ENCODE results near the gene TGM1.
A peak's percentile ranks its signal among the peaks of the same experiment; 100 is the strongest.

Gene TGM1

GRCh38 chr14:24291446-24292117 is 28.6 kb upstream of the TGM1 start:
- no peak for DNase-seq

- DNase-seq: no peak
Observed at GRCh38 chr14:24290746-24291145, 27.8 kb upstream of the TGM1 start.

- DNase-seq: no peak
Observed at GRCh38 chr14:24289649-24290280, 26.8 kb upstream of the TGM1 start.

GRCh38 chr14:24286996-24287395 is 24.0 kb upstream of the TGM1 start:
- no peak for DNase-seq

- no peak for DNase-seq
Observed at GRCh38 chr14:24285351-24285750, 22.4 kb upstream of the TGM1 start.

GRCh38 chr14:24284501-24285035 is 21.6 kb upstream of the TGM1 start:
- DNase-seq: peak; percentile 11

- no peak for DNase-seq
Observed at GRCh38 chr14:24283796-24284460, 21.0 kb upstream of the TGM1 start.

GRCh38 chr14:24282736-24283135 is 19.8 kb upstream of the TGM1 start:
- DNase-seq: no peak

- DNase-seq: no peak
Observed at GRCh38 chr14:24281636-24282035, 18.7 kb upstream of the TGM1 start.

- DNase-seq: no peak
Observed at GRCh38 chr14:24280797-24281460, 18.0 kb upstream of the TGM1 start.

GRCh38 chr14:24279301-24280186 is 16.6 kb upstream of the TGM1 start:
- DNase-seq: peak; percentile 31

GRCh38 chr14:24278424-24278823 is 15.4 kb upstream of the TGM1 start:
- no peak for DNase-seq

GRCh38 chr14:24277606-24278321 is 14.8 kb upstream of the TGM1 start:
- no peak for DNase-seq

- no peak for DNase-seq
Observed at GRCh38 chr14:24277071-24277470, 14.1 kb upstream of the TGM1 start.

- DNase-seq: no peak
Observed at GRCh38 chr14:24274101-24274543, 11.1 kb upstream of the TGM1 start.

- DNase-seq: no peak
Observed at GRCh38 chr14:24273422-24273998, 10.5 kb upstream of the TGM1 start.

- DNase-seq: no peak
Observed at GRCh38 chr14:24272467-24272866, 9.5 kb upstream of the TGM1 start.

- DNase-seq: no peak
Observed at GRCh38 chr14:24271834-24272263, 8.9 kb upstream of the TGM1 start.

GRCh38 chr14:24271134-24271833 is 8.3 kb upstream of the TGM1 start, which contains the start of gene RABGGTA:
Gene RABGGTA, minus strand, starts transcription at chr14:24271597. Its CDS starts 482 bp downstream, at chr14:24271115.
- peak; percentile 84 for DNase-seq

GRCh38 chr14:24270537-24271133 is 7.7 kb upstream of the TGM1 start:
- DNase-seq: no peak
